Endothelial cell of umbilical vein (primary cell): ENCODE data around the gene PTPN14. TPM values are rescaled to one million over a fixed set of nuclear protein-coding genes. Genes with fewer than 3 reads are reported as not detected.

Experiments
- BruUV-seq: library from RNA; stranded (reverse); fragments of 400-500 nt; replicated peaks from 2 replicates; lab custom pipeline; 2021; lab: Mats Ljungman, UMichigan
- CTCF ChIA-PET: fragments of 300-600, 350-600 bp; sonication (Branson Sonifier 250); formaldehyde crosslinking; loops from one replicate; lab custom pipeline; 2021; ENCODE audit warnings: antibody characterized with exemption, inconsistent platforms; lab: Charles Lee
- POLR2A ChIA-PET: fragments of 300-600, 350-600 bp; sonication (Branson Sonifier 250); formaldehyde crosslinking; loops from one replicate; lab custom pipeline; 2021; ENCODE audit warnings: antibody characterized with exemption, inconsistent platforms; lab: Charles Lee
- DNase-seq: peaks from one replicate; pipeline ENCODE4 v3.0.0-alpha.2; 2011; ENCODE audit warnings: low read depth, low spot score
- FAIRE-seq: peaks from 2 replicates; lab custom pipeline; 2011; peaks lifted over from hg19 to GRCh38; lab: Jason Lieb, UNC
- H2AFZ ChIP-seq: 2 replicates; pipeline ENCODE4 v1.6.0; 2012; ENCODE audit warnings: low read depth, low read length, control low read depth, inconsistent platforms
- H3K27ac ChIP-seq: 2 replicates; pipeline ENCODE4 v1.5.1; 2011; ENCODE audit warnings: low read depth, mild to moderate bottlenecking, control low read depth, low read length, moderate library complexity; ENCODE audit not compliant: insufficient read depth
- H3K27me3 ChIP-seq, 2 experiments: 2 replicates each; pipeline versions ENCODE4 v1.6.0 to v1.6.1; 2011; ENCODE audit warnings: low read length in 2 of 2, mixed read lengths in 1 of 2; ENCODE audit not compliant: control insufficient read depth in 2 of 2, insufficient read depth in 2 of 2
- H3K36me3 ChIP-seq, 2 experiments: 2 replicates in 1 of 2; 3 replicates in 1 of 2; pipeline ENCODE4 v1.5.1; 2011; ENCODE audit warnings: low read length in 2 of 2, mild to moderate bottlenecking in 1 of 2, moderate library complexity in 1 of 2; ENCODE audit not compliant: control insufficient read depth in 2 of 2, insufficient read depth in 2 of 2; ENCODE audit errors: extremely low read depth in 1 of 2
- H3K4me1 ChIP-seq: 3 replicates; pipeline ENCODE4 v1.5.1; 2011; ENCODE audit warnings: mild to moderate bottlenecking, low read length; ENCODE audit not compliant: control insufficient read depth, insufficient read depth; ENCODE audit errors: extremely low read depth
- H3K4me2 ChIP-seq: 2 replicates; pipeline ENCODE4 v1.6.1; 2011; ENCODE audit warnings: low read length, control low read depth, mixed read lengths; ENCODE audit not compliant: insufficient read depth
- H3K4me3 ChIP-seq, 3 experiments: fragments of 200-600 bp in 1 of 3; sonication (generic), shearing (Covaris generic) in 1 of 3; replicated peaks in 1 of 3; 2 replicates each; pipeline ENCODE4 v1.5.1; 2011 to 2016; ENCODE audit warnings: control low read depth in 3 of 3, low read length in 3 of 3, mild to moderate bottlenecking in 2 of 3, inconsistent platforms in 1 of 3, low read depth in 1 of 3, moderate library complexity in 1 of 3; ENCODE audit not compliant: insufficient read depth in 1 of 3
- H3K79me2 ChIP-seq: 2 replicates; pipeline ENCODE4 v1.6.0; 2012; ENCODE audit warnings: low read length, inconsistent platforms; ENCODE audit not compliant: control insufficient read depth, insufficient read depth
- H3K9ac ChIP-seq: replicated peaks from 2 replicates; pipeline ENCODE3; 2011; ENCODE audit warnings: low read length, control low read depth; ENCODE audit not compliant: insufficient read depth; ENCODE audit errors: extremely low read depth
- H3K9me1 ChIP-seq: replicated peaks from 3 replicates; pipeline ENCODE4 v1.6.0; 2011; ENCODE audit warnings: mild to moderate bottlenecking, low read length; ENCODE audit not compliant: control insufficient read depth, insufficient read depth; ENCODE audit errors: extremely low read depth
- H3K9me3 ChIP-seq: replicated peaks from 2 replicates; pipeline ENCODE4 v1.5.1; 2012; ENCODE audit warnings: low read length, inconsistent platforms; ENCODE audit not compliant: control insufficient read depth, insufficient read depth
- H4K20me1 ChIP-seq: replicated peaks from 2 replicates; pipeline ENCODE3; 2011; ENCODE audit warnings: mild to moderate bottlenecking, low read length; ENCODE audit not compliant: control insufficient read depth, insufficient read depth; ENCODE audit errors: extremely low read depth
- EZH2 ChIP-seq: IDR thresholded peaks from 2 replicates; pipeline ENCODE4 v1.6.1; 2012; ENCODE audit warnings: borderline replicate concordance, low read depth, mild to moderate bottlenecking, moderate library complexity, low read length, inconsistent platforms; ENCODE audit not compliant: severe bottlenecking
- FOS ChIP-seq: IDR thresholded peaks from 2 replicates; pipeline ENCODE4 v1.6.1; 2011; ENCODE audit warnings: mild to moderate bottlenecking, low read length, moderate library complexity, borderline replicate concordance; ENCODE audit not compliant: insufficient read depth
- GATA2 ChIP-seq: IDR thresholded peaks from 2 replicates; pipeline ENCODE4 v1.7.0; 2011; ENCODE audit warnings: low read depth, mild to moderate bottlenecking, moderate library complexity, mixed read lengths, low read length; ENCODE audit not compliant: insufficient read length, insufficient read depth
- JUN ChIP-seq: IDR thresholded peaks from 2 replicates; pipeline ENCODE4 v1.6.1; 2011; ENCODE audit warnings: borderline replicate concordance, low read depth; ENCODE audit not compliant: insufficient read length, insufficient read depth
- MAX ChIP-seq: IDR thresholded peaks from 2 replicates; pipeline ENCODE4 v1.6.1; 2011; ENCODE audit not compliant: insufficient read depth, insufficient read length
- MYC ChIP-seq: IDR thresholded peaks from one replicate; pipeline ENCODE4 v1.6.1; 2011; ENCODE audit warnings: mild to moderate bottlenecking, low read depth, low read length
- POLR2A ChIP-seq: IDR thresholded peaks from 2 replicates; pipeline ENCODE4 v1.6.1; 2012; ENCODE audit warnings: low read depth, mild to moderate bottlenecking, control low read depth, low read length
- POLR2AphosphoS5 ChIP-seq: IDR thresholded peaks from 2 replicates; pipeline ENCODE4 v1.6.1; 2012; ENCODE audit warnings: low read depth, mild to moderate bottlenecking, control low read depth, low read length, moderate library complexity; ENCODE audit not compliant: insufficient read depth
- dilution Hi-C: fragments of 300-500 bp; cut with MboI; formaldehyde crosslinking; loops from one replicate; pipeline ENCODE4 v1.15.0; 2019; ENCODE audit warnings: low sequenced_read_pairs; ENCODE audit not compliant: extremely low pct_ligation_motif_present
- intact Hi-C: fragments of 100-400 bp; cut with micrococcal nuclease; formaldehyde crosslinking; loops from one replicate; pipeline ENCODE4 v1.10.0; 2022
- polyA plus RNA-seq, 4 experiments: library from polyadenylated mRNA; depleted of rRNA in 3 of 4; stranded (reverse) in 3 of 4; unstranded in 1 of 4; fragments of >200 nt; gene quantifications; 2 replicates each; pipeline versions ENCODE4 v1.2.1 to v1.2.3, GENCODE V29; 2011 to 2012; ENCODE audit warnings: missing spikeins in 1 of 4
- total RNA-seq: library from RNA; stranded (reverse); gene quantifications from 2 replicates; pipeline ENCODE4 v1.2.3, GENCODE V29; 2021

Gene PTPN14
- total and polyA plus RNA-seq, 2 donors (not counting 3 experiments of a cell fraction or from before 2014, with no cell fraction given): 18.5 to 93.0 TPM

GRCh38 chr1:214427871-214428277 lies 123.5 kb downstream of the PTPN14 start:
- Histone ChIP-seq H3K9me1 (no peaks in the 10 kb centered on the region), H3K27me3 (no peaks in the 10 kb centered on the region), H3K27ac (peak overlapping the region; percentile 68), H4K20me1 (no peaks in the 10 kb centered on the region), H3K9ac (no peak overlapping the region), H3K4me2 (peak overlapping the region; percentile 25), H3K4me1 (peaks cover 39% of the 10 kb centered on the region), H3K9me3 (no peaks in the 10 kb centered on the region), H3K4me3 (no peak overlapping the region), H2AFZ (no peak overlapping the region), H3K79me2 (peaks cover 53% of the 10 kb centered on the region), H3K36me3 (no peaks in the 10 kb centered on the region)
- intact Hi-C loops: loop anchor here (1.0 kb wide), 3 partner anchors 19 to 123 kb away; partner anchors contain the start of gene PTPN14
- ChIA-PET POLR2A (interaction anchor here (1.0 kb wide), 3 partner anchors 24 to 25 kb away, joined by 3 to 5 read pairs (median 4); no protein-coding TSS in a partner anchor), CTCF (interaction anchor here (0.7 to 1.5 kb wide), 9 partner anchors 18 to 154 kb away, joined by 3 to 6 read pairs (median 5); partner anchors contain the start of gene PTPN14)
- TF ChIP-seq GATA2 (no peak), POLR2AphosphoS5 (peak; percentile 64), EZH2 (no peak), POLR2A (peak; percentile 39), JUN (peak; percentile 21)
- FAIRE-seq (peak; percentile 86), DNase-seq (peak; percentile 81)
- BruUV-seq: no TSS peak
- dilution Hi-C loops: no loop called here

- no peak overlapping the region for H3K9ac ChIP-seq
- dilution Hi-C loops: no loop called here
- TF ChIP-seq FOS: no peak
- no peak for TF ChIP-seq POLR2A
- TF ChIP-seq EZH2: no peak
- TF ChIP-seq GATA2: no peak
- TF ChIP-seq MAX: no peak
- no peak for TF ChIP-seq MYC
Measured at GRCh38 chr1:214426426-214426812, 125.0 kb downstream of the PTPN14 start.

More at GRCh38 chr1:214426426-214426812, 125.0 kb downstream of the PTPN14 start:
- H3K27me3 ChIP-seq: no peaks in the 10 kb centered on the region
- no peak overlapping the region for H2AFZ ChIP-seq
- ChIA-PET CTCF (no interaction called here), POLR2A (interaction anchor here (0.7 kb wide), 1 partner anchor 123 kb away, joined by 9 read pairs; no protein-coding TSS in a partner anchor)
- FAIRE-seq: no peak
- H3K9me1 ChIP-seq: no peaks in the 10 kb centered on the region
- no peak overlapping the region for H3K4me3 ChIP-seq
- H3K4me1 ChIP-seq: peaks cover 43% of the 10 kb centered on the region
- no peak for DNase-seq
- no peaks in the 10 kb centered on the region for H4K20me1 ChIP-seq
- no TSS peak for BruUV-seq
- peaks cover 55% of the 10 kb centered on the region for H3K79me2 ChIP-seq
- H3K9me3 ChIP-seq: no peaks in the 10 kb centered on the region
- H3K4me2 ChIP-seq: no peak overlapping the region
- H3K27ac ChIP-seq: no peak overlapping the region
- intact Hi-C loops: no loop called here
- no peaks in the 10 kb centered on the region for H3K36me3 ChIP-seq
